Measurements from ENCODE around the gene EDN1. TPM values are rescaled to one million over a fixed set of nuclear protein-coding genes. Genes with fewer than 3 reads are reported as not detected.

EDN1 gene
- total and polyA plus RNA-seq, 7 experiments from 2014 or later: 0.12 to 1.7 (median 1.4) TPM; not detected in 1

GRCh38 chr6:12334526-12335130 lies 44.5 kb downstream of the EDN1 start:
- H3K36me3 Mint-ChIP-seq: peaks cover 0 to 2% (median 0%) of the 10 kb centered on the region in 5 donors
- H3K4me1 Mint-ChIP-seq: peaks cover 0 to 12% (median 7%) of the 10 kb centered on the region in 7 donors
- POLR2A ChIA-PET: interaction anchor here (0.7 kb wide), 1 partner anchor 683 kb away, joined by 3 read pairs; no protein-coding TSS in a partner anchor

GRCh38 chr6:12335131-12335527 lies 45.0 kb downstream of the EDN1 start:
- ATAC-seq (no peak), DNase-seq (no peak)
- Histone ChIP-seq H3K27me3 (ENCODE audit: control insufficient read depth in 2 of 2, insufficient read depth in 2 of 2, low read length in 2 of 2) (no peaks in the 10 kb centered on the region), H3K4me3 (ENCODE audit: low read length) (no peak overlapping the region), H3K9me3 (ENCODE audit: control insufficient read depth in 2 of 3, low read length in 3 of 3) (no peaks in the 10 kb centered on the region), H3K4me1 (ENCODE audit: control insufficient read depth in 2 of 2, insufficient read depth in 2 of 2, low read length in 2 of 2) (no peaks in the 10 kb centered on the region), H3K36me3 (ENCODE audit: control insufficient read depth in 2 of 3, insufficient read depth in 3 of 3, low read length in 3 of 3) (no peaks in the 10 kb centered on the region), H3K27ac (ENCODE audit: low read depth, low read length) (no peak overlapping the region)
- CTCF ChIA-PET: no interaction called here
- intact Hi-C loops (cut with micrococcal nuclease): no loop called here
- Mint-ChIP-seq H3K4me1 (peaks cover 0 to 12% (median 7%) of the 10 kb centered on the region in 7 donors), H3K9me3 (peaks cover 0 to 3% (median 0%) of the 10 kb centered on the region in 11 donors), H3K27me3 (peaks cover 0 to 5% (median 0%) of the 10 kb centered on the region in 5 donors), H3K27ac (no peak overlapping the region), H3K4me3 (no peak overlapping the region), H3K36me3 (peaks cover 0 to 2% (median 0%) of the 10 kb centered on the region in 5 donors)
- POLR2A ChIA-PET: interaction anchor here (0.7 kb wide), 1 partner anchor 684 kb away, joined by 3 read pairs; no protein-coding TSS in a partner anchor

More at GRCh38 chr6:12334526-12335130, 44.5 kb downstream of the EDN1 start:
- no peak overlapping the region for H3K4me3 ChIP-seq (ENCODE audit: low read length)
- no peak overlapping the region for H3K4me3 Mint-ChIP-seq
- H3K4me1 ChIP-seq (ENCODE audit: control insufficient read depth in 2 of 2, insufficient read depth in 2 of 2, low read length in 2 of 2): no peaks in the 10 kb centered on the region
- H3K9me3 ChIP-seq (ENCODE audit: control insufficient read depth in 2 of 3, low read length in 3 of 3): no peaks in the 10 kb centered on the region
- ATAC-seq (no peak), DNase-seq (no peak)
- H3K27ac ChIP-seq (ENCODE audit: low read depth, low read length): no peak overlapping the region
- no peak overlapping the region for H3K27ac Mint-ChIP-seq
- H3K9me3 Mint-ChIP-seq: peaks cover 0 to 3% (median 0%) of the 10 kb centered on the region in 11 donors
- peaks cover 0 to 2% (median 0%) of the 10 kb centered on the region in 5 donors for H3K27me3 Mint-ChIP-seq
- H3K27me3 ChIP-seq (ENCODE audit: control insufficient read depth in 2 of 2, insufficient read depth in 2 of 2, low read length in 2 of 2): no peaks in the 10 kb centered on the region
- H3K36me3 ChIP-seq (ENCODE audit: control insufficient read depth in 2 of 3, insufficient read depth in 3 of 3, low read length in 3 of 3): no peaks in the 10 kb centered on the region
- CTCF ChIA-PET: interaction anchor here (0.6 kb wide), 1 partner anchor 259 kb away, joined by 3 read pairs; no protein-coding TSS in a partner anchor
- intact Hi-C loops (cut with micrococcal nuclease): no loop called here

GRCh38 chr6:12335717-12336116 lies 45.6 kb downstream of the EDN1 start:
- CTCF ChIA-PET: no interaction called here
- no peaks in the 10 kb centered on the region for H3K4me1 ChIP-seq (ENCODE audit: control insufficient read depth in 2 of 2, insufficient read depth in 2 of 2, low read length in 2 of 2)
- H3K27me3 Mint-ChIP-seq: peaks cover 0 to 5% (median 2%) of the 10 kb centered on the region in 5 donors

GRCh38 chr6:12336121-12336971 lies 46.2 kb downstream of the EDN1 start:
- no peaks in the 10 kb centered on the region for H3K36me3 ChIP-seq (ENCODE audit: control insufficient read depth in 2 of 3, insufficient read depth in 3 of 3, low read length in 3 of 3)
- H3K4me3 Mint-ChIP-seq: no peak overlapping the region
- peaks cover 0 to 12% (median 7%) of the 10 kb centered on the region in 7 donors for H3K4me1 Mint-ChIP-seq
- peaks cover 0 to 5% (median 0%) of the 10 kb centered on the region in 5 donors for H3K27me3 Mint-ChIP-seq
- DNase-seq (no peak), ATAC-seq (no peak)
- ChIA-PET POLR2A (no interaction called here), CTCF (no interaction called here)
- no peaks in the 10 kb centered on the region for H3K9me3 ChIP-seq (ENCODE audit: control insufficient read depth in 2 of 3, low read length in 3 of 3)
- H3K27ac Mint-ChIP-seq: no peak overlapping the region
- no peak overlapping the region for H3K27ac ChIP-seq (ENCODE audit: low read depth, low read length)
- H3K9me3 Mint-ChIP-seq: no peaks in the 10 kb centered on the region
- intact Hi-C loops (cut with micrococcal nuclease): no loop called here
- no peaks in the 10 kb centered on the region for H3K27me3 ChIP-seq (ENCODE audit: control insufficient read depth in 2 of 2, insufficient read depth in 2 of 2, low read length in 2 of 2)
- no peak overlapping the region for H3K4me3 ChIP-seq (ENCODE audit: low read length)
- H3K4me1 ChIP-seq (ENCODE audit: control insufficient read depth in 2 of 2, insufficient read depth in 2 of 2, low read length in 2 of 2): no peaks in the 10 kb centered on the region
- peaks cover 0 to 2% (median 0%) of the 10 kb centered on the region in 5 donors for H3K36me3 Mint-ChIP-seq

More at GRCh38 chr6:12335717-12336116, 45.6 kb downstream of the EDN1 start:
- POLR2A ChIA-PET: no interaction called here
- no peak overlapping the region for H3K4me3 ChIP-seq (ENCODE audit: low read length)
- H3K9me3 ChIP-seq (ENCODE audit: control insufficient read depth in 2 of 3, low read length in 3 of 3): no peaks in the 10 kb centered on the region
- no peak overlapping the region for H3K27ac Mint-ChIP-seq
- DNase-seq: no peak
- H3K27me3 ChIP-seq (ENCODE audit: control insufficient read depth in 2 of 2, insufficient read depth in 2 of 2, low read length in 2 of 2): no peaks in the 10 kb centered on the region
- no peak for ATAC-seq
- peaks cover 0 to 2% (median 0%) of the 10 kb centered on the region in 5 donors for H3K36me3 Mint-ChIP-seq
- H3K36me3 ChIP-seq (ENCODE audit: control insufficient read depth in 2 of 3, insufficient read depth in 3 of 3, low read length in 3 of 3): no peaks in the 10 kb centered on the region
- peaks cover 0 to 2% (median 0%) of the 10 kb centered on the region in 11 donors for H3K9me3 Mint-ChIP-seq
- peaks cover 0 to 12% (median 7%) of the 10 kb centered on the region in 7 donors for H3K4me1 Mint-ChIP-seq
- H3K27ac ChIP-seq (ENCODE audit: low read depth, low read length): no peak overlapping the region
- intact Hi-C loops (cut with micrococcal nuclease): no loop called here
- no peak overlapping the region for H3K4me3 Mint-ChIP-seq

GRCh38 chr6:12339022-12339421 lies 48.9 kb downstream of the EDN1 start:
- Mint-ChIP-seq H3K36me3 (no peaks in the 10 kb centered on the region), H3K27ac (no peak overlapping the region), H3K4me3 (no peak overlapping the region), H3K9me3 (no peaks in the 10 kb centered on the region), H3K4me1 (no peaks in the 10 kb centered on the region), H3K27me3 (peaks cover 0 to 7% (median 0%) of the 10 kb centered on the region in 5 donors)
- intact Hi-C loops (cut with micrococcal nuclease): no loop called here
- ChIA-PET POLR2A (no interaction called here), CTCF (no interaction called here)
- Histone ChIP-seq H3K4me1 (ENCODE audit: control insufficient read depth in 2 of 2, insufficient read depth in 2 of 2, low read length in 2 of 2) (no peaks in the 10 kb centered on the region), H3K27ac (ENCODE audit: low read depth, low read length) (no peak overlapping the region), H3K36me3 (ENCODE audit: control insufficient read depth in 2 of 3, insufficient read depth in 3 of 3, low read length in 3 of 3) (no peaks in the 10 kb centered on the region), H3K9me3 (ENCODE audit: control insufficient read depth in 2 of 3, low read length in 3 of 3) (no peaks in the 10 kb centered on the region), H3K27me3 (ENCODE audit: control insufficient read depth in 2 of 2, insufficient read depth in 2 of 2, low read length in 2 of 2) (no peaks in the 10 kb centered on the region), H3K4me3 (ENCODE audit: low read length) (no peak overlapping the region)
- no peak for ATAC-seq
- DNase-seq: no peak

GRCh38 chr6:12339808-12340487 lies 49.8 kb downstream of the EDN1 start:
- no peak overlapping the region for H3K4me3 Mint-ChIP-seq
- no peak for ATAC-seq
- intact Hi-C loops (cut with micrococcal nuclease): no loop called here
- DNase-seq: no peak
- H3K27ac Mint-ChIP-seq: no peak overlapping the region
- no peak overlapping the region for H3K27ac ChIP-seq (ENCODE audit: low read depth, low read length)
- CTCF ChIA-PET: no interaction called here
- no peaks in the 10 kb centered on the region for H3K27me3 ChIP-seq (ENCODE audit: control insufficient read depth in 2 of 2, insufficient read depth in 2 of 2, low read length in 2 of 2)
- H3K36me3 Mint-ChIP-seq: no peaks in the 10 kb centered on the region
- peaks cover 0 to 11% (median 0%) of the 10 kb centered on the region in 5 donors for H3K27me3 Mint-ChIP-seq
- no peaks in the 10 kb centered on the region for H3K4me1 Mint-ChIP-seq
- no peaks in the 10 kb centered on the region for H3K9me3 ChIP-seq (ENCODE audit: control insufficient read depth in 2 of 3, low read length in 3 of 3)
- H3K4me3 ChIP-seq (ENCODE audit: low read length): no peak overlapping the region
- no peaks in the 10 kb centered on the region for H3K9me3 Mint-ChIP-seq
- H3K36me3 ChIP-seq (ENCODE audit: control insufficient read depth in 2 of 3, insufficient read depth in 3 of 3, low read length in 3 of 3): no peaks in the 10 kb centered on the region
- no peaks in the 10 kb centered on the region for H3K4me1 ChIP-seq (ENCODE audit: control insufficient read depth in 2 of 2, insufficient read depth in 2 of 2, low read length in 2 of 2)
- POLR2A ChIA-PET: no interaction called here
